ENCODE results near the gene DUSP12.

DNA sequence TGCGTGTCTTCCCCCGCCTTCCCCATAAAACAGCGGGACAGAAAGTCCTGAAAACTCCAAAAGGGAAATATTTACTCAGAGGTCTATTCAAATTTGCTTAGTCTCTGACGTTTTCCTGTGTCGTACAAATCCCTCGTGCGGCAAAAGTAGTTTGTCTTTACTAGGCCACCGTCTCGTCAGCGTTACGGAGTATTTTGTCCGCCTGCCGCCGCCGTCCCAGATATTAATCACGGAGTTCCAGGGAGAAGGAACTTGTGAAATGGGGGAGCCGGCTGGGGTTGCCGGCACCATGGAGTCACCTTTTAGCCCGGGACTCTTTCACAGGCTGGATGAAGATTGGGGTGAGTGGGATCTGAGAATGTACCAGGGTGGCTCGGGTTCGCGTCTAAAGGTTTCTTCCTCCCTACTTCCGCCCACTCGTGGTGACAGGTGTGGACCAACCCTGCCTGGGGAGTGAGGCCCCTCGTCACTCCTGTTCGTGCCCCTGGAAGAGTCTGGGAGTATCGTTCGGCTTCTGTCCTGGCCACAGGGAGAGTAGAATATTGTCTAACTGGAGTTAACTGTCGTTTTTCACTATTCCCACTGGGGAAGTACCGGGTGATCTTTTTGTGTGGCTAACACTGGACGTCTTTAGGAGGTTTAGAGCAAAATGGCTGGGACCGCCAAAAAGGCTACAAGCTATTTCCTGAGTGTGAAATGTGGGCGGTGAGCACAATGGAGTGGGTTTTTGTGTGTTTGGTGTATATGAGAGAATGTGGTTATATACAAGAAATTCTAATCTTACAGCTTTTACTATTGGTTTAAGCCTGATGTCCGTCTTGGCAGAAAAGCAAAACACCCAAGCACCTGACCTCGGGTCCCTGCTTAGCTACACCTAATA lies 16.8 kb downstream of the DUSP12 start, which contains the start of gene ATF6:
- TF ChIP-seq, protein P1, sequence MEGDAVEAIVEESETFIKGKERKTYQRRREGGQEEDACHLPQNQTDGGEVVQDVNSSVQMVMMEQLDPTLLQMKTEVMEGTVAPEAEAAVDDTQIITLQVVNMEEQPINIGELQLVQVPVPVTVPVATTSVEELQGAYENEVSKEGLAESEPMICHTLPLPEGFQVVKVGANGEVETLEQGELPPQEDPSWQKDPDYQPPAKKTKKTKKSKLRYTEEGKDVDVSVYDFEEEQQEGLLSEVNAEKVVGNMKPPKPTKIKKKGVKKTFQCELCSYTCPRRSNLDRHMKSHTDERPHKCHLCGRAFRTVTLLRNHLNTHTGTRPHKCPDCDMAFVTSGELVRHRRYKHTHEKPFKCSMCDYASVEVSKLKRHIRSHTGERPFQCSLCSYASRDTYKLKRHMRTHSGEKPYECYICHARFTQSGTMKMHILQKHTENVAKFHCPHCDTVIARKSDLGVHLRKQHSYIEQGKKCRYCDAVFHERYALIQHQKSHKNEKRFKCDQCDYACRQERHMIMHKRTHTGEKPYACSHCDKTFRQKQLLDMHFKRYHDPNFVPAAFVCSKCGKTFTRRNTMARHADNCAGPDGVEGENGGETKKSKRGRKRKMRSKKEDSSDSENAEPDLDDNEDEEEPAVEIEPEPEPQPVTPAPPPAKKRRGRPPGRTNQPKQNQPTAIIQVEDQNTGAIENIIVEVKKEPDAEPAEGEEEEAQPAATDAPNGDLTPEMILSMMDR (conservative IDR thresholded peaks at IDR 0.05 in 1 of 2, IDR thresholded peaks at IDR 0.05 in 1 of 2; ENCODE audit: low read depth in 1 of 2, low read length in 2 of 2): no peak
- TF ChIP-seq EZH2 (IDR thresholded peaks at IDR 0.05; ENCODE audit: low read length, missing control alignments): no peak
